Measurements from ENCODE around the gene A3GALT2. TPM values are rescaled to one million over a fixed set of nuclear protein-coding genes. Genes with fewer than 3 reads are reported as not detected.

Gene A3GALT2
- total RNA-seq = not detected
- not detected for polyA plus RNA-seq

- H3K27ac ChIP-seq (ENCODE audit: low read depth) = no peak within 1 kb of the TSS
- DNase-seq (ENCODE audit: extremely low spot score) = no peak
- WGBS = 66% methylated on average over 8 of the region's 8 CpGs
- no peaks in the 10 kb centered on the region for H3K4me1 ChIP-seq (ENCODE audit: insufficient read depth)
- H3K4me3 ChIP-seq (ENCODE audit: low read depth, low read length) = no peak within 1 kb of the TSS
- peaks cover 6% of the 10 kb centered on the region for H3K36me3 ChIP-seq (ENCODE audit: insufficient read depth)
Measured at GRCh38 chr1:33320619-33321165, at the start of gene A3GALT2. A3GALT2 (minus strand) TSS chr1:33321098; CDS start chr1:33321098, 0 bp downstream.

- WGBS = 57% methylated on average over 4 of the region's 4 CpGs
- Histone ChIP-seq H3K4me1 (ENCODE audit: insufficient read depth) (no peaks in the 10 kb centered on the region), H3K27ac (ENCODE audit: low read depth) (no peak overlapping the region), H3K4me3 (ENCODE audit: low read depth, low read length) (no peak overlapping the region), H3K36me3 (ENCODE audit: insufficient read depth) (no peaks in the 10 kb centered on the region)
- no peak for DNase-seq (ENCODE audit: extremely low spot score)
Measured at GRCh38 chr1:33370301-33370700, 49.4 kb upstream of the A3GALT2 start.

GRCh38 chr1:33369764-33370163, 48.9 kb upstream of the A3GALT2 start:
- WGBS = 90% methylated on average over 2 of the region's 2 CpGs
- H3K4me3 ChIP-seq (ENCODE audit: low read depth, low read length) = no peak overlapping the region
- no peak overlapping the region for H3K27ac ChIP-seq (ENCODE audit: low read depth)
- no peaks in the 10 kb centered on the region for H3K36me3 ChIP-seq (ENCODE audit: insufficient read depth)
- H3K4me1 ChIP-seq (ENCODE audit: insufficient read depth) = no peaks in the 10 kb centered on the region
- DNase-seq (ENCODE audit: extremely low spot score) = no peak

GRCh38 chr1:33369081-33369480, 48.2 kb upstream of the A3GALT2 start:
- no peaks in the 10 kb centered on the region for H3K4me1 ChIP-seq (ENCODE audit: insufficient read depth)
- H3K4me3 ChIP-seq (ENCODE audit: low read depth, low read length) = no peak overlapping the region
- DNase-seq (ENCODE audit: extremely low spot score) = no peak
- no peaks in the 10 kb centered on the region for H3K36me3 ChIP-seq (ENCODE audit: insufficient read depth)
- 84% methylated on average over 9 of the region's 9 CpGs for WGBS
- H3K27ac ChIP-seq (ENCODE audit: low read depth) = no peak overlapping the region

GRCh38 chr1:33368431-33368830, 47.5 kb upstream of the A3GALT2 start:
- H3K36me3 ChIP-seq (ENCODE audit: insufficient read depth) = no peaks in the 10 kb centered on the region

GRCh38 chr1:33367485-33368405, 46.8 kb upstream of the A3GALT2 start:
- no peak for DNase-seq (ENCODE audit: extremely low spot score)
- Histone ChIP-seq H3K27ac (ENCODE audit: low read depth) (no peak overlapping the region), H3K4me3 (ENCODE audit: low read depth, low read length) (no peak overlapping the region), H3K4me1 (ENCODE audit: insufficient read depth) (no peaks in the 10 kb centered on the region), H3K36me3 (ENCODE audit: insufficient read depth) (no peaks in the 10 kb centered on the region)
- 32% methylated on average over 23 of the region's 23 CpGs for WGBS

More at GRCh38 chr1:33368431-33368830, 47.5 kb upstream of the A3GALT2 start:
- no peak for DNase-seq (ENCODE audit: extremely low spot score)
- Histone ChIP-seq H3K4me1 (ENCODE audit: insufficient read depth) (no peaks in the 10 kb centered on the region), H3K27ac (ENCODE audit: low read depth) (no peak overlapping the region), H3K4me3 (ENCODE audit: low read depth, low read length) (no peak overlapping the region)
- WGBS = 87% methylated on average over 15 of the region's 15 CpGs

GRCh38 chr1:33366762-33367484, 46.0 kb upstream of the A3GALT2 start:
- WGBS = 75% methylated on average over 14 of the region's 14 CpGs
- no peak for DNase-seq (ENCODE audit: extremely low spot score)
- Histone ChIP-seq H3K4me1 (ENCODE audit: insufficient read depth) (no peaks in the 10 kb centered on the region), H3K4me3 (ENCODE audit: low read depth, low read length) (no peak overlapping the region), H3K27ac (ENCODE audit: low read depth) (no peak overlapping the region), H3K36me3 (ENCODE audit: insufficient read depth) (no peaks in the 10 kb centered on the region)

GRCh38 chr1:33365560-33365997, 44.7 kb upstream of the A3GALT2 start:
- H3K4me3 ChIP-seq (ENCODE audit: low read depth, low read length) = no peak overlapping the region
- no peaks in the 10 kb centered on the region for H3K4me1 ChIP-seq (ENCODE audit: insufficient read depth)
- no peaks in the 10 kb centered on the region for H3K36me3 ChIP-seq (ENCODE audit: insufficient read depth)
- 36% methylated on average over 9 of the region's 9 CpGs for WGBS
- no peak for DNase-seq (ENCODE audit: extremely low spot score)
- H3K27ac ChIP-seq (ENCODE audit: low read depth) = no peak overlapping the region

GRCh38 chr1:33364565-33364918, 43.6 kb upstream of the A3GALT2 start:
- peak overlapping the region; percentile 29 for H3K27ac ChIP-seq (ENCODE audit: low read depth)
- no peaks in the 10 kb centered on the region for H3K4me1 ChIP-seq (ENCODE audit: insufficient read depth)
- no peaks in the 10 kb centered on the region for H3K36me3 ChIP-seq (ENCODE audit: insufficient read depth)
- DNase-seq (ENCODE audit: extremely low spot score) = no peak
- H3K4me3 ChIP-seq (ENCODE audit: low read depth, low read length) = no peak overlapping the region
- WGBS = 42% methylated on average over 2 of the region's 2 CpGs

GRCh38 chr1:33363470-33363861, 42.6 kb upstream of the A3GALT2 start:
- 47% methylated on average over 5 of the region's 5 CpGs for WGBS
- no peaks in the 10 kb centered on the region for H3K4me1 ChIP-seq (ENCODE audit: insufficient read depth)
- no peak for DNase-seq (ENCODE audit: extremely low spot score)
- no peak overlapping the region for H3K4me3 ChIP-seq (ENCODE audit: low read depth, low read length)
- peak overlapping the region; percentile 3 for H3K27ac ChIP-seq (ENCODE audit: low read depth)
- no peaks in the 10 kb centered on the region for H3K36me3 ChIP-seq (ENCODE audit: insufficient read depth)

- no peak overlapping the region for H3K4me3 ChIP-seq (ENCODE audit: low read depth, low read length)
- no peaks in the 10 kb centered on the region for H3K36me3 ChIP-seq (ENCODE audit: insufficient read depth)
- no peaks in the 10 kb centered on the region for H3K4me1 ChIP-seq (ENCODE audit: insufficient read depth)
- H3K27ac ChIP-seq (ENCODE audit: low read depth) = no peak overlapping the region
- WGBS = 59% methylated on average over 5 of the region's 5 CpGs
- DNase-seq (ENCODE audit: extremely low spot score) = no peak
Measured at GRCh38 chr1:33363021-33363420, 42.1 kb upstream of the A3GALT2 start.

GRCh38 chr1:33361532-33362235, 40.8 kb upstream of the A3GALT2 start:
- Histone ChIP-seq H3K27ac (ENCODE audit: low read depth) (no peak overlapping the region), H3K4me1 (ENCODE audit: insufficient read depth) (no peaks in the 10 kb centered on the region), H3K4me3 (ENCODE audit: low read depth, low read length) (no peak overlapping the region), H3K36me3 (ENCODE audit: insufficient read depth) (no peaks in the 10 kb centered on the region)
- DNase-seq (ENCODE audit: extremely low spot score) = no peak
- WGBS = 47% methylated on average over 11 of the region's 11 CpGs

- Histone ChIP-seq H3K27ac (ENCODE audit: low read depth) (no peak overlapping the region), H3K4me1 (ENCODE audit: insufficient read depth) (no peaks in the 10 kb centered on the region), H3K4me3 (ENCODE audit: low read depth, low read length) (no peak overlapping the region), H3K36me3 (ENCODE audit: insufficient read depth) (no peaks in the 10 kb centered on the region)
- no peak for DNase-seq (ENCODE audit: extremely low spot score)
- WGBS = 49% methylated on average over 1 of the region's 1 CpG
Measured at GRCh38 chr1:33360367-33360766, 39.5 kb upstream of the A3GALT2 start.

All from urinary bladder (tissue), 4 donors.